ENCODE results near the gene EYS. TPM values are rescaled to one million over a fixed set of nuclear protein-coding genes. Genes with fewer than 3 reads are reported as not detected.

EYS gene
- total RNA-seq, 1 donor from 2014 or later, result not detected

GRCh38 chr6:63882208-63882607 is 1824.8 kb downstream of the EYS start:
- H3K4me3 ChIP-seq (ENCODE audit: low read depth, low read length), result no peak overlapping the region
- TF ChIP-seq CTCF (IDR thresholded peaks at IDR 0.05; ENCODE audit: insufficient read depth, low read length, poor library complexity, severe bottlenecking), result peak; percentile 25
- H3K36me3 ChIP-seq (ENCODE audit: control insufficient read depth, insufficient read depth, low read length), result no peaks in the 10 kb centered on the region
- no peak for DNase-seq (ENCODE audit: low read depth)
- no peaks in the 10 kb centered on the region for H3K27me3 ChIP-seq (ENCODE audit: control insufficient read depth, insufficient read depth, low read length)

GRCh38 chr6:63881791-63882190 is 1825.2 kb downstream of the EYS start:
- TF ChIP-seq CTCF (IDR thresholded peaks at IDR 0.05; ENCODE audit: insufficient read depth, low read length, poor library complexity, severe bottlenecking), result no peak
- H3K4me3 ChIP-seq (ENCODE audit: low read depth, low read length), result no peak overlapping the region
- DNase-seq (ENCODE audit: low read depth), result no peak
- H3K27me3 ChIP-seq (ENCODE audit: control insufficient read depth, insufficient read depth, low read length), result no peaks in the 10 kb centered on the region
- H3K36me3 ChIP-seq (ENCODE audit: control insufficient read depth, insufficient read depth, low read length), result no peaks in the 10 kb centered on the region

GRCh38 chr6:63872233-63872632 is 1834.8 kb downstream of the EYS start:
- no peak for TF ChIP-seq CTCF (IDR thresholded peaks at IDR 0.05; ENCODE audit: insufficient read depth, low read length, poor library complexity, severe bottlenecking)
- Histone ChIP-seq H3K4me3 (ENCODE audit: low read depth, low read length) (no peak overlapping the region), H3K27me3 (ENCODE audit: control insufficient read depth, insufficient read depth, low read length) (no peaks in the 10 kb centered on the region), H3K36me3 (ENCODE audit: control insufficient read depth, insufficient read depth, low read length) (no peaks in the 10 kb centered on the region)
- no peak for DNase-seq (ENCODE audit: low read depth)

- TF ChIP-seq CTCF (IDR thresholded peaks at IDR 0.05; ENCODE audit: insufficient read depth, low read length, poor library complexity, severe bottlenecking), result no peak
- DNase-seq (ENCODE audit: low read depth), result no peak
- H3K27me3 ChIP-seq (ENCODE audit: control insufficient read depth, insufficient read depth, low read length), result no peaks in the 10 kb centered on the region
- no peak overlapping the region for H3K4me3 ChIP-seq (ENCODE audit: low read depth, low read length)
- H3K36me3 ChIP-seq (ENCODE audit: control insufficient read depth, insufficient read depth, low read length), result no peaks in the 10 kb centered on the region
Measured at GRCh38 chr6:63868351-63868750, 1838.7 kb downstream of the EYS start.

- DNase-seq (ENCODE audit: low read depth), result no peak
- H3K4me3 ChIP-seq (ENCODE audit: low read depth, low read length), result no peak overlapping the region
- no peaks in the 10 kb centered on the region for H3K27me3 ChIP-seq (ENCODE audit: control insufficient read depth, insufficient read depth, low read length)
- no peak for TF ChIP-seq CTCF (IDR thresholded peaks at IDR 0.05; ENCODE audit: insufficient read depth, low read length, poor library complexity, severe bottlenecking)
- H3K36me3 ChIP-seq (ENCODE audit: control insufficient read depth, insufficient read depth, low read length), result no peaks in the 10 kb centered on the region
Measured at GRCh38 chr6:63864671-63865318, 1842.2 kb downstream of the EYS start.

- H3K27me3 ChIP-seq (ENCODE audit: control insufficient read depth, insufficient read depth, low read length), result no peaks in the 10 kb centered on the region
- H3K4me3 ChIP-seq (ENCODE audit: low read depth, low read length), result no peak overlapping the region
- no peak for TF ChIP-seq CTCF (IDR thresholded peaks at IDR 0.05; ENCODE audit: insufficient read depth, low read length, poor library complexity, severe bottlenecking)
- H3K36me3 ChIP-seq (ENCODE audit: control insufficient read depth, insufficient read depth, low read length), result no peaks in the 10 kb centered on the region
- no peak for DNase-seq (ENCODE audit: low read depth)
Measured at GRCh38 chr6:63864061-63864460, 1843.0 kb downstream of the EYS start.

All from kidney epithelial cell (primary cell).